GOT3 (cell line): ENCODE measurements around the gene SLC49A4.

Experiments
- DNase-seq: peaks from one replicate; lab custom pipeline; 2025; ENCODE audit warnings: mixed read lengths; lab: John Stamatoyannopoulos, UW

Gene SLC49A4

DNA sequence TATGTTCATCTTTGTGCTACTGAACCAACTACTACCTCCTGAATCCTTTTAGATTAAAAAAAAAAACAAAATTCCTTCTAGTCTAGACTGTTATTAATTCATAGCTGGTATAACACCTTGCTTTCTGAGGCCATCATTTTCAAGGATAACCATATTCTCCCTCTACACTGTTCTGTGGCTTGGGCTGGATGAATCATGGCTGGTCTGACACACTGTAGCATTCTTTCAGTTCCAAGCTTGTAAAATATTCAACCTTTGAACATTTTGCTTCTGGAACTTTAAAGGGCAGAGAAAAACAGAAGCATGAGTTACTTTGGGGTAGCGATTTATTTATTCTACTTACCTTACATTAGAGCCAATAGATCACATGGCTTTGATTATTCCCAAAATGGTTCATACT is 8.8 kb upstream of the SLC49A4 start:
- DNase-seq: no peak

DNA sequence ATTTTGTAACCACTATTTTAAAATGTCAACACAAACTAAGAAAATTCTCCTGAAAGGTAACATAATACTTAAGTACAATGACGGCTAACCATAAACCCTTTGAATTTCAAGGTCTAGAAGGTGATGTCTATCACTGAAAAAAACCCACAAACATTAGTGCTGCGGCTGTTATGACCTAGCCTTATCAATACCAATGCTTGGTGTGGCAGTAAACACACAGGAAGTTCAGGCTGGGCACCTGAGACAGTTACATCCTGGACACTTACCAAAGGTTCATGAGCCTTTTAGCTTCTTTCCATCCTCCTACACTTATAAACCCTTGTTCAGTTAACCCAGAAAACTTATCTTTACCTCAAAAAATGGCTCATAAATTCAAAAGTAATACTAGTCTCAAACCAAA is 7.0 kb upstream of the SLC49A4 start:
- DNase-seq: no peak

DNA sequence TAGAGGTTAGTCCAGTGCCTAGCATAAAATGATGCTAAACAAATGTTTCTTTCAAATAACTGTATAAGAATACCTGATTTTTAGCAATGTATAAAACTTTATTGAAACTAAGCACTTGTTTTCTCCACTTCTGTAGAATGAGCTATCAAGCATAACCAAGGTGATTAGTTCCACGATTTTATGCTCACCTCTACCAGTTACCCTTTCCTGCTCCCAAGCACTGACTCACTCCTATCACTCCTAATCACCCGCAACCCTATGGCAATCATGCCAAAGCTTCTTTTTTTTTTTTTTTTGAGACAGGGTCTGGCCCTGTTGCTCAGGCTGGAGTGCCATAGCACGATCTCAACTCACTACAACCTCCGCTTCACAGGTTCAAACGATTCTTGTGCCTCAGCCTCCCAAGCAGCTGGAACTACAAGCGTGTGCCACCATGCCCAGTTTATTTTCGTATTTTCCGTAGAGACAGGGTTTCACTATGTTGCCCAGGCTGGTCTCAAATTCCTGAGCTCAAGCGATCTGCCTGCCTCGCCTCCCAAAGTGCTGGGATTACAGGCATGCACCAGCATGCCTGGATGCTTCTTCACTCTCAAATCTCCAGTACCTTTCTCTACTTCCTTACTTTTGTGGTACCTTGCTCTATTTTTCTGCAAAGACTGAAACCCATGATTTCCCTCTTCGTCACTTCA is 5.1 kb upstream of the SLC49A4 start:
- DNase-seq: no peak

DNA sequence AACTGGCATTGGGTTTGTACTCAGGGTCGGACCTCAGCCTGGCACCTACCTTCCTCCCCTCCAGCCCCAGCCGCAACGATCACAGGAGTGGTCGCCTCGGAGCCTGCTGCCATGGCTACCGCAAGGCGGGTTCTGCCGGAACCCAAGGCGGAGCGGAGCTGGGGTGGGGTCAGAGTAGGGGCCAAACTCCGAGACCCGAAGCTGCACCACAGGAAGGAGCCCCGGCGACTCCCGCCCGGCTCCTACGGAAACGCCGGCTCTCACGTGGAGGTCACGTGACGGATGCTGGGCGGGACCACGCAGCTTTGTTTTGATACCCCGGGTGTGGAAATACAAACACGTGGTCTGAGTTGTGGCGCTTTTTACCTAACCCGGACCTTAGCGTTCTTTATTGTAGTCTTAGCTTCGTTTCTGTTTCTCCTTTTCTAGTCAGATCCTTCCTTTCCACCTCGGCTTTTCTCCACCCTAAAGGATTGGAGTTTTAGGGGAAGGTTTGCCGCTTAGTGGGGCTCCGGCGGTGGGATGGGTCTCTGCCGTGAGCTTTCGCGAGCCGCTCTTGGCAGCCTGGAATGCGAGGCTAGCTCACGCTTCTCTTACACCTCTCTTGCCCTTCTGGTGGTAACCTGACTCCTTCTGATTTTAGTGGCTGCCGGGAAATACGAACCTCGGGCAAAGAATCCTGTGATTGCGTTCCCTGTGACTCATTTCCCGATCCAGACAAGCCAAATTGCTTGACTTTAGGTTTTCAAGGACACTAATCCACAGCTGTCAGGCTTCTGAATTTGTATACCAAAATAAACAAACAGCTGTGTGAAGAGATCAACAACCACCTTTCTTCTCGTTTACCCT is 1.1 kb upstream of the SLC49A4 start, which contains the start of gene HSPBAP1:
Gene HSPBAP1 (minus strand): TSS at position 264 of the 849 bp plus-strand sequence. CDS start 151 bp downstream, at position 113.
- DNase-seq: no peak

DNA sequence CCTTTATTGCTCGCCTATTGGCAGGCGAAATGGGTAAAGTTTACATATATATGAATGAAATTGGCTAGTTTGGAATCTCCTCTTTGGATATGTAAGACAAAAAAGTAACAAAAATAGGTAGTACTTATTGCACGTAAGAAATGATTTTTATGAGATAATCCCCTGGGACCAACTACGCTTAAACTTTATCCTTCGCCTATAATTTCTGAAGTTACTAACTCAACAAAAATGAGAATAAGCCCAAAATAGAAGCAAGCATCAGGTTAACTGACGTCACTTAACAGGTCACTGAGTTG is 438 bp upstream of the SLC49A4 start:
- DNase-seq: no peak

DNA sequence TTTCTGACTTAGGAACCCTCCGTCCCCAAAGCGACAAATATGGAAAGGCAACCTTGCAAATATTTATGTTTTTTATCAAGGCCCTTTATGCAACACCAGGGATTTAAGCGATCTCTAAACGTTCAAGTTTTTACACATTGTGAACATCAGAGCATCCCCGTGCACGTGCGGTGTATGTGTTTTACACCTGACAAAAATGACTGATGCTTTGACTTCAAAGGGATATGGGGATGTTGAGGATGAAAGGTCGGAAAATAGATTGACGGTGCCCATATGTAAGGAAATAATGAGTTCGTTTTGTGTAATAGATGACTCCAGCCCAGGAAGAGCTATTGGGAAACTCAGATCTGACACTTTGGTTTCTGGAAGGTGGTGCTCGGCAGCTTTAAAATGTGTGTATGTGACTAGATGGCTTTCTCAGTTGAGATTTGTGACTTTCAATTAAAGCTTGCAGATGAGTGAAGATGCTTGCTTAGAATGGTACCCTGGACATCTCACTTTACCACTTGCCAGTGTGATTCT is 866 bp downstream of the SLC49A4 start:
- DNase-seq: no peak

DNA sequence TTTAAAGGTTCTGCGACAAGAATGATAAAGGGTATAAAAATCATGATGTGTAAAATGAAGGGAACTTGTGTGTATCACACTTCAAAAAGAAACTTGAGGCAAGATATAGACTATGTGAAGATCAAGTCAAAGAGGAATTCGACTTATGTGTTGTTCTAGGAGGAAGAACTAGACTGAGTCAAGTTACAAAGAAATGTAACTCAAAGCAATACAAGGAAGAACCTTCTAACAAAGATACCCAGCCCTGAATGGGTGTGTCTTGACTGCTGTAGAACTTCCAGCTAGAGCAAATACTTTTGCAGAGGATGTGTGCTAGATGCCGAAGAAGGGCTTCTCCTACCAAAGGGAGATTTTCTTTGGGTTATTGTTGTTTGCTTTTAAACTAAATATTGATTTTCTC is 2.4 kb downstream of the SLC49A4 start:
- no peak for DNase-seq

DNA sequence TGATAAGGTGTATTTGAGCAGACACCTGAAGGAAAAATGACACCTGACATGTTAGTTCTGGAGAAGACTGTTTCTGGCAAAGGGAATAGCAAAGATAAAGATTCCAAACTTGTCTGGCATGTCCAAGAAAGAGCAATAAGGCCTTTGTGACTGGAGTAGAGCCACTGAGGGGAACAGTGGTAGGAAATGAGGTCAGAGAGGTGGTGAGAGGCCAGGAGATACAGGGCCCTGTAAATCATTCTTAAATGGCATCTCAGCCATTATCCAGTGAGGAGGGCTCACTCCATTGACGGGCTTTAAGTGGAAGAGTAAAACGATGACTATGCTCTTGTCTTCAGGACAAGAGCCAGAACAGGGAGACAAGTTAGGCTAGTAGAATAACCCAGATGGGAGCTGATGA is 4.5 kb downstream of the SLC49A4 start:
- no peak for DNase-seq

DNA sequence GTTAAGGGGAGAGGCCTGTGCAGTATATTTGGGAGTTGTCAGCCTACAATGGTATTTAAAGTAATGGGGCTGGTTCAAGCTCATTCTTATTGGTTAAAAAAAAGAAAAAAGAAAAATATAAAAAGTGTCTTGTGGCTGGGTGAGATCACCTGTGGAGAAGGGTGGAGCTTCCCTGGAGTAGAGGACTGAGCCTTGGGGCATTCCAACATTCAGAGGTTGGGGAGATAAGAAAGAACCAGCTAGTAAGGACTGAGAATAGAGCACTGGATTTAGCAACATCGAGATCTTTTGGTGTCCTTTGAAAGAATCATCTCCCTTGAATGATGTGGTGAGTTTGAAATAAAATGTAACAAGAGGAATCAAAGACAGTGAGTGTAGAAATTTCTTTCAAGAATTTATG is 5.2 kb downstream of the SLC49A4 start:
- no peak for DNase-seq

DNA sequence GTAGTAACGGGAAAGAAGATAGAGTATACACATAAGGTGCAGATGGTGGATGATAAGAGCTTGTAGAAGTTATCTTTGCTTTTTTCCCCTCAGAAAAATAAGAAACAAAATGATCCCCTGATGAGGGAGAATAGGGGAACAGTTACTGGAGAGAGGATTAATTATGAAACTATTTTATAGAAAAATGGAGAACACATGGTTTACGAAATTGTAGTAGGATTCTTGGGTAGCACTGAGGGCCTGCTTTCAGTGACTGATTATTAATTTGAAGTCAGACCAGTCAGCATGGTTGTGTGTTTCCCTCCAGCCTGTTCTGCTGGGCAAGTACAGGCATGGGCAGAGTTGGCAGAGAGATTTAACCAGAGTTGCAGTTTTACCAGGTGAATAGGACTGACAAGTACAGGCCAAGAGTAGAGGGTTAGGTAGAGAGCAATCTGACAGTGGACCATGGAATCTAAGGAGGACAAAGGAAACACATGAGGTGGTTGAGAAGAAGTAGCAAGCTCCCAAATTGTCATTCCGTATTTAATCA is 5.9 kb downstream of the SLC49A4 start:
- DNase-seq: no peak

DNA sequence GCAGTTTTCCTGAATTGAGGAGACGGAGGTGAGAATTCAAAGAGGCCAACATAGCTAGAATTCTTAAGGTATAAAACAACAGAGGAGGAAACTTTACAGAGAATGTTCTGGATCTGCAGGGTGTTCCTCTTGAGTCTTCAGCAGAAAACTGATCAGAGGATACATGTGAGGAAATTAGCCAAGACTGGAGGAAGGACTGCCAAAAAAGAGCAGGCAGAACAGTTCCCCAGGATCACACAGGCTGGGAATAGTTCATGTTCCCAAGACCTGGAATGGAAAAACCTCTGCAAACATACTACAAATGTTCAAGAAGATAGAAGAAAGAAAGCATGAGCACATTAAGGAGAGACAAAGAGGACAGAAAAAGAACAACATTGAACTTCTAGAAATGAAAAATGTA is 7.5 kb downstream of the SLC49A4 start:
- no peak for DNase-seq

DNA sequence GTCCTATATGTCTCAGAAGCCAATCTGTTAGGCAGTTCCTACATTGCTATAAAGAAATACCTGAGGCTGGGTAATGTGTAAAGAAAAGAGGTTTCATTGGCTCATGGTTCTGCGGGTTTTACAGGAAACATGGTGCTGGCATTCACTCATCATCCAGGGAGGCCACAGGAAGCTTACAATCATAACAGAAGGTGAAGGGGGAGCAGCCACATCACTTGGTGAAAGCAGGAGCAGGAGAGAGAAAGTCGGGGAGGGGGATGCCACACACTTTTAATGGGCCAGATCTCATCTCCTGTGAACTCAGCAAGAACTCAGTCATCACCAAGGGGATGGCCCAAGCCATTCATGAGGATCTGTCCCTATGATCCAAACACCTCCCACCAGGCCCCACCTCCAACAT is 9.1 kb downstream of the SLC49A4 start:
- DNase-seq: no peak

DNA sequence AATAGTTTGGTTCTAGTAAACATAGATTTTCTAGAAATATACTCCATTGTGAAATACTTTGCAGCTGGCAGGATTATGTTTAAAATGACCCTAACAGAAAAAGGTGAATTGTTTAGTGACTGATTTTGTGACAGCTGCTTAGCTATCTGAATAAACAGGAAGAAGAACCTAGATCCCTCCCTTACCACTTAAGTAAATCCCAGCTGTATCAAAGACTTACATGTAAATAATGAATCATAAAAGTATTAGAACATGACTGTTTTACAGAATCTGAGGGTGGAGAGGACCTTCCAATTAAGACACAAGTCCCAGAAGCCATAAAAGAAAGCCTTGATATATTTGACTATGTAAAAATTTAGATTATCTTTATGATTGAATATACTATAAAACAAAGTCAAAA is 15.9 kb downstream of the SLC49A4 start:
- no peak for DNase-seq

DNA sequence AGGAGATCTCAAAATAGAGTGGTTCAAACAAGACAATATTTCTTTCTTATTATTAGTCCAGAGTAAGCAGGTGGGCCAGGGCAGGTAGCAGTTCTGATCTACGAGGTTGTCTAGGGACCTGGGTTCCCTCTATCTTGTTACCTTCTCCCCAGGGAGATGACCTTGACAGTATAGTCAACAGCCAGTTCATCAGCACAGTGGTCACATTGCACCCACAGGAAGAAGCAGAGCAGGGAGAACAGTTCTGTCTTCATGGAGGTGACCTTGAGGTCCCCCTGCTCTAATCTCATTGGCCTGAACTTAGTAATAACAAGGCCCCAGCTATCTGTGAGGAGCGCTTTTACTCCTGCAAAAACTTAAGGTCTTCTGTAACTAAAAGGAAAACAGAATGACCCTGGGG is 21.7 kb downstream of the SLC49A4 start:
- no peak for DNase-seq

DNA sequence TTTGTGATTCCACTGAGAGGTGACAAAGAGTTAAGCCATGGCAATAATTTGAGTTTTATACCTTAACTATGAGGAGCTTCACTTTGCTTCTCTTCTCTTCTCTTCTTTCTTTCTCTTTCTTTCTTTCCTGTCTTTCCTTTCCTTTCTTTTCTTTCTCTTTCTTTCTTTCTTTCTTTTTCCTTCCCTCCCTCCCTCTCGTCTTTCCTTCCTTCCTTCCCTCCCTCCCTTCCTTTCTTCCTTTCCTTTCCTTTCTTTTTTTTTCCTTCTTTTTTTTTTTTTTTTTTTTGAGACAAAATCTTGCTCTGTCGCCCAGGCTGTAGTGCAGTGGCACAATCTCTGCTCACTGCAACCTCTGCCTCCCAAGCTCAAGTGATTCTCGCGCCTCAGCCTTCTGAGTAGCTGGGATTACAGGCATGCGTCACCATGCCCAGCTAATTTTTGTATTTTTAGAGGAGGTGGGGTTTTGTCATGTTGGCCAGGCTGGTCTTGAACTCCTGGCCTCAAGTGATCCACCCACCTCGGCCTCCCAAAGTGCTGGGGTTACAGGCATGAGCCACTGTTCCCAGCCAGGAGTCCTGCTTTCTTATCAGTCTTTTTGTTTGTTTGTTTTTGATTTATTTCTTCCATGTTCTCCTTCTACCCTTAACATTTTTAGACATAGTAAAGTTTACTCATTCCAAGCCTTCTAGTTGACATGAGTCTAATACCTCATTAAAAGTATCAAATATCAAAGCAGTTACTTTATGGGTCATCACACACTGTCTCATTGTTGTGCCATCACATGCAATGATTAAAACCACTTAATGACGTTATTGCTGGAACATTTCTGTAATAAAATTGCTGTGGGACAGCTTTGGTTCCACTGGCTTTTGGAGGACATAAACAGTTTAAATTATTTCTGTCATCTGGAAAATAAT is 29.9 kb downstream of the SLC49A4 start:
- no peak for DNase-seq

DNA sequence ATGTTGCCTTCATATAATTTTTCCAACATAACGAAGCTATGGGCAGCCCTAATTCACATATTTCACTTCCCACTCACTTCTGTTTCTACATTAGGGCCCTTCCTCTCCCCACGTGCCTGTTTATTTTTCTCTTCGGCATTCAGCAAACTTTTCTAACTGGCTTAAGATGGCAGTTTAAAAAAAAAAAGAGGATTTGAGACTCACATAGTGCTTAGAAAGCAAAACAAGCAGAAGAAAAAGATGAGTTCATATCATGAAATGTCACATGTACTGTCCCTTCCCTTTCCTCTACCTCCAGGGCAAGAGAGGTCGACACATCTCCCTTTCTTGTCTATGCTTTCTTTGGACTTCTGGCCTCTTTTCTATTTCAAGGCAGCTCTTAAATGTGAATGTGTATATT is 30.6 kb downstream of the SLC49A4 start:
- DNase-seq: no peak

DNA sequence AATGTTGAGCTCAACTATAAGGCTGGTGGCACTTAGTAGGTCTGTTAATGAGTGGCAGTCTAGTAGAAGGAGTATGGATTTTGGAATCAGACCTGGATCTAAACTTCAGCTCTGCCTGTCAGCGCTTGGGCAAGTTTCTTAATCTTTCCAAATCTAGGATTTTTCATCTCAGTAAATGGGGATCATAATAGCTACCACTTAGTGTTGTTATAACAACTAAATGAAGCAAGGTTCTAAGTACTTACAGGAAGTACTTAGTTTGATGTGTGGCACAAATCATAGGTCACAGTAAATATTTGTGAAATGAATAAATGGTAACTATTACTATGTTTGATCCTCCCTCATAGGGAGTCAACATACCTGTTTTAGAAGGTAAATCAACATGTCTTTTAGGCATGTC is 31.4 kb downstream of the SLC49A4 start:
- DNase-seq: no peak

DNA sequence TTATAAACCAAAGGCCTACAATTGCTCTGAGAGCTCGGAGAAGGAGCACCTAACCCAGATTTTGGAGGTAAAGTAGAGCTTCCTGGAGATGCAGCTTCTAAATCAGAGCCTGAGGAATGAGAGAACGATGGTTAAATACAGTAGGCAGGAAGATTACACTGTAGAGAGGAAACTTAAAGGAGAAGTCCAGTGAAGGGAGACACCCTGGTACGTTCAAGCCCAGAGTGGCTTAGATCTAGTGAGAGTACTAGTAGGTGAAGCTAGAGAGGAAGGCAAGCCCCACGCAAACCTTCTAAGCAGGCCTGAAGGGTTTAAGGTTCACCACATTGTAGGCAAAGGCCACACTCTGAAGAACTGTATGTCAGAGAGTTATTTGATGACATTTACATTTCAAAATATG is 33.4 kb downstream of the SLC49A4 start:
- no peak for DNase-seq

DNA sequence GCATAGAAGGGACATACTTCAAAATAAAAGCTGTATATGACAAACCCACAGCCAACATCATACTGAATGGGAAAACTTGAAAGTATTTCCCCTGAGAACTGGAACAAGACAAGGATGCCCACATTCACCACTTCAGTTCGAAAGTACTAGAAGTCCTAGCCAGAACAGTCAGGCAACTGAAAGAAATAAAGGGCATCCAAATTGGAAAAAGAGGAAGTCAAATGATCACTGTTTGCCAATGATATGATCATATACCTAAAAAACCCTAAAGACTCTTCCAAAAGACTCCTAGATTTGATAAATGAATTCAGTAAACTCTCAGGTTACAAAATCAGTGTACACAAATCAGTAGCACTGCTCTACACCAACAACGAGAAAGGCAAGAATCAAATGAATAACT is 40.7 kb downstream of the SLC49A4 start:
- no peak for DNase-seq

DNA sequence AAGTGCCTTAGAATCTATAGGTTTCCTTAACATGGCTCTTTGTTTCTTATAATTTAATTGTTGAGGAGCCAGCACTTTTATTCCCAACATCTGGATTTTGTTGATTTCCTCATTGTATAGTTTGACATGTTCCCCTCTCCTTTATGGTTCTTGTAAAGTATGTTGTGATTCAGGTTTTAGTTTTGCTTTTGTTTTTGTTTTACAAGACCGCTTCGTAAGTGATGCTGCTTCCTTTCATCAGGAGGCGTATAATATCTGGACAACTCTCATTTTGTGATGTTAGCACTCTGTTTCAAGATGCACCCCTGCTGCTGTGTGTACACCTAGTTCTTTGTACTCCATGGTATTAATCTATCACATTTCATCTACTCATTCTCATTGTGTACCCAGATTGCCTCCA is 48.7 kb downstream of the SLC49A4 start:
- no peak for DNase-seq

DNA sequence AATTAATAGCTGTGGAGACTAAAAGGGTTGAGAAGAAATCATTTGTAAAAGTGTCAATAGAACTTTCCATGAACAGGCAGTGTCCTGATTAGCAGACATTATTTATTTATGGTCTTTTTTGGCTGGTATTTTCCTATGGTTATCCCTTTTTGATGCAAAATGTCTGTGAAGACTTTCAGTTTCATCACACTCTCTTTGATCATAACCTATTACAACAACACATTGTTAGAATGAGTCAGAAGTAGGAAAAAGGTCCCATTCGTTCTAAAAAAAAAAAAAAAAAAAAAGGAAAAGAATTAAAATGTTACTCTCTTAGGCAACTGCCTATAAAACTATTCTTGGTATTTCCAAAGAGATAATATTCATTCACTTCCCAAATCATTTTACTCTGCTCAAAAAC is 62.1 kb downstream of the SLC49A4 start:
- DNase-seq: no peak

DNA sequence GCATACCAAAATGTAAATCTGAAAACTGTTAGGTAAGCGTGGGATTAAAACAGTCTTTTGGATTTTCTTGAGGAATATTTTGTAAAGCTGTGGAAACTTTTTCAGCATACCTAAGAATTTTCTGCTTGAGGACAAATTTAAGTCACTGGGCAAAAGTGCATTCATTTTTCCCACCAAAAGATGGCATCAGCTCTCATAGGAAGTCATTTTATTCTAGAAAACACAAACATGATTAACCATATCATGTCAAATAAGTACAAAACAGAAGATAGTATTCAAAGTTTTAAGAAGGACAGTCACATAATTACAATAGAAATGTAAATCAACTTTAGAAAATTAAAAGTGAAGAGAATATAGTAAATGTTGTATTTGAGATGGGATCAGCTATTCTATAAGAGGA is 63.5 kb downstream of the SLC49A4 start:
- no peak for DNase-seq
